HG03354 (cell line): Measurements from ENCODE around the gene TBX10.
A peak's percentile ranks its signal among the peaks of the same experiment; 100 is the strongest.
"Not testable (repeated sequence)": the region's sequence is repeated elsewhere in the genome, so short reads cannot be mapped to it uniquely, and the experiment has no call there.

Experiments used
- ATAC-seq: cut with Tn5 transposase; IDR thresholded peaks from one replicate; pipeline ENCODE4 v1.9.1; 2021; ENCODE audit warnings: mild to moderate bottlenecking; ENCODE audit not compliant: unreplicated experiment, poor library complexity, severe bottlenecking

TBX10 gene

GRCh38 chr11:67632982-67633755, 6.4 kb downstream of the TBX10 start:
- ATAC-seq, result no peak

- ATAC-seq, result no peak
Observed at GRCh38 chr11:67632175-67632981, 7.2 kb downstream of the TBX10 start.

- no peak for ATAC-seq
Observed at GRCh38 chr11:67631853-67632174, 7.7 kb downstream of the TBX10 start.

- ATAC-seq, result no peak
Observed at GRCh38 chr11:67631411-67631810, 8.2 kb downstream of the TBX10 start.

GRCh38 chr11:67630943-67631331, 8.6 kb downstream of the TBX10 start:
- ATAC-seq, result no peak

- peak; percentile 71 for ATAC-seq
Observed at GRCh38 chr11:67630228-67630942, 9.2 kb downstream of the TBX10 start.

GRCh38 chr11:67629386-67630227, 10.0 kb downstream of the TBX10 start, which contains the start of gene NUDT8:
NUDT8 (minus strand) TSS chr11:67629937; CDS start chr11:67629911, 26 bp downstream.
- peak; percentile 54 for ATAC-seq

GRCh38 chr11:67628710-67629385, 10.7 kb downstream of the TBX10 start:
- ATAC-seq, result no peak

GRCh38 chr11:67627812-67628624, 11.5 kb downstream of the TBX10 start:
- ATAC-seq, result no peak

GRCh38 chr11:67627441-67627811, 12.1 kb downstream of the TBX10 start:
- ATAC-seq, result no peak

- ATAC-seq, result no peak
Observed at GRCh38 chr11:67626970-67627369, 12.6 kb downstream of the TBX10 start.

GRCh38 chr11:67626131-67626833, 13.3 kb downstream of the TBX10 start:
- ATAC-seq, result not testable (repeated sequence)

- ATAC-seq, result not testable (repeated sequence)
Observed at GRCh38 chr11:67623795-67624194, 15.8 kb downstream of the TBX10 start.

- ATAC-seq, result not testable (repeated sequence)
Observed at GRCh38 chr11:67622905-67623304, 16.7 kb downstream of the TBX10 start.

- not testable (repeated sequence) for ATAC-seq
Observed at GRCh38 chr11:67621928-67622327, 17.6 kb downstream of the TBX10 start.

GRCh38 chr11:67620621-67621020, 18.9 kb downstream of the TBX10 start:
- not testable (repeated sequence) for ATAC-seq

- ATAC-seq, result not testable (repeated sequence)
Observed at GRCh38 chr11:67619683-67620618, 19.6 kb downstream of the TBX10 start.
